ENCODE results near the gene GEMIN2. TPM values are rescaled to one million over a fixed set of nuclear protein-coding genes. Genes with fewer than 3 reads are reported as not detected.
"Not testable (repeated sequence)": the region's sequence is repeated elsewhere in the genome, so short reads cannot be mapped to it uniquely, and the experiment has no call there.

The GEMIN2 gene
- total and polyA plus RNA-seq, 2 donors (not counting 3 experiments of a cell fraction or from before 2014, with no cell fraction given), result 14.3 to 19.5 TPM

DNA sequence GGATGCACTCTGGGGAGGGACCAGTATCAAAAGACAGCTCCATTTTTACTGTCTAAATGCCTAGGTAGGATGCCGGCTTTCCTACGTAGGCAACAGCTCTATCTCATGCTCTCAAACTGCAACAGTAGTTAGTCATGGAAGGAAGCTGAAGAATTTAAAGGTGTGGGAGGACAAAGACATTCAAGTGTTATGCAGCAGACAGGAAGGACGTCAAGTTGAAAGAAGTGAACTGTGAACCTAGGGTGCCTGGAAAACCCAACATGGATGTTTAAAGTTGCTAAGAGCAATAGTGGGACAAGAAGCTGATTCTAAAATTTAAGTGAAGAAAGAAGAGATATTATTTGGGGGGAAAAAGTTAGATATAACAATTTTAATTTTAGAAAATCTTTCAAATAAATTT lies 17.0 kb upstream of the GEMIN2 start:
- Histone ChIP-seq H3K27ac (ENCODE audit: insufficient read depth, low read depth, low read length) (no peak overlapping the region), H3K4me2 (ENCODE audit: insufficient read depth, low read length) (no peak overlapping the region), H3K4me3 (replicated peaks in 1 of 3; ENCODE audit: insufficient read depth in 1 of 3, low read depth in 1 of 3, low read length in 3 of 3) (no peak overlapping the region), H3K4me1 (ENCODE audit: control insufficient read depth, extremely low read depth, insufficient read depth, low read length) (peaks cover 20% of the 10 kb centered on the region), H3K9ac (replicated peaks; ENCODE audit: extremely low read depth, insufficient read depth, low read length) (no peak overlapping the region), H3K36me3 (ENCODE audit: control insufficient read depth in 2 of 2, extremely low read depth in 1 of 2, insufficient read depth in 2 of 2, low read length in 2 of 2) (peaks cover 10 to 11% of the 10 kb centered on the region in 2 experiments), H3K9me3 (replicated peaks; ENCODE audit: control insufficient read depth, insufficient read depth, low read length) (no peaks in the 10 kb centered on the region), H2AFZ (ENCODE audit: low read depth, low read length) (no peak overlapping the region), H3K79me2 (ENCODE audit: control insufficient read depth, insufficient read depth, low read length) (peaks cover 72% of the 10 kb centered on the region), H4K20me1 (replicated peaks; ENCODE audit: control insufficient read depth, extremely low read depth, insufficient read depth, low read length) (no peaks in the 10 kb centered on the region), H3K27me3 (ENCODE audit: control insufficient read depth in 2 of 2, insufficient read depth in 2 of 2, low read length in 2 of 2) (no peaks in the 10 kb centered on the region), H3K9me1 (replicated peaks; ENCODE audit: control insufficient read depth, extremely low read depth, insufficient read depth, low read length) (no peaks in the 10 kb centered on the region)
- TF ChIP-seq POLR2AphosphoS5 (IDR thresholded peaks at IDR 0.05; ENCODE audit: insufficient read depth, low read depth, low read length) (no peak), GATA2 (IDR thresholded peaks at IDR 0.05; ENCODE audit: insufficient read depth, insufficient read length, low read depth, low read length) (no peak), MYC (IDR thresholded peaks at IDR 0.05; ENCODE audit: low read depth, low read length) (no peak), POLR2A (IDR thresholded peaks at IDR 0.05; ENCODE audit: low read depth, low read length) (no peak), JUN (IDR thresholded peaks at IDR 0.05; ENCODE audit: borderline replicate concordance, insufficient read depth, insufficient read length, low read depth) (no peak), EZH2 (IDR thresholded peaks at IDR 0.05; ENCODE audit: borderline replicate concordance, low read depth, low read length, severe bottlenecking) (no peak), FOS (IDR thresholded peaks at IDR 0.05; ENCODE audit: borderline replicate concordance, insufficient read depth, low read length) (no peak)
- TF ChIP-seq, protein P1, sequence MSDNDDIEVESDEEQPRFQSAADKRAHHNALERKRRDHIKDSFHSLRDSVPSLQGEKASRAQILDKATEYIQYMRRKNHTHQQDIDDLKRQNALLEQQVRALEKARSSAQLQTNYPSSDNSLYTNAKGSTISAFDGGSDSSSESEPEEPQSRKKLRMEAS (IDR thresholded peaks at IDR 0.05; ENCODE audit: insufficient read depth, insufficient read length), result no peak
- TF ChIP-seq, protein P2, sequence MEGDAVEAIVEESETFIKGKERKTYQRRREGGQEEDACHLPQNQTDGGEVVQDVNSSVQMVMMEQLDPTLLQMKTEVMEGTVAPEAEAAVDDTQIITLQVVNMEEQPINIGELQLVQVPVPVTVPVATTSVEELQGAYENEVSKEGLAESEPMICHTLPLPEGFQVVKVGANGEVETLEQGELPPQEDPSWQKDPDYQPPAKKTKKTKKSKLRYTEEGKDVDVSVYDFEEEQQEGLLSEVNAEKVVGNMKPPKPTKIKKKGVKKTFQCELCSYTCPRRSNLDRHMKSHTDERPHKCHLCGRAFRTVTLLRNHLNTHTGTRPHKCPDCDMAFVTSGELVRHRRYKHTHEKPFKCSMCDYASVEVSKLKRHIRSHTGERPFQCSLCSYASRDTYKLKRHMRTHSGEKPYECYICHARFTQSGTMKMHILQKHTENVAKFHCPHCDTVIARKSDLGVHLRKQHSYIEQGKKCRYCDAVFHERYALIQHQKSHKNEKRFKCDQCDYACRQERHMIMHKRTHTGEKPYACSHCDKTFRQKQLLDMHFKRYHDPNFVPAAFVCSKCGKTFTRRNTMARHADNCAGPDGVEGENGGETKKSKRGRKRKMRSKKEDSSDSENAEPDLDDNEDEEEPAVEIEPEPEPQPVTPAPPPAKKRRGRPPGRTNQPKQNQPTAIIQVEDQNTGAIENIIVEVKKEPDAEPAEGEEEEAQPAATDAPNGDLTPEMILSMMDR (IDR thresholded peaks at IDR 0.05; ENCODE audit: extremely low read depth in 1 of 2, insufficient read depth in 1 of 2, low read depth in 1 of 2, low read length in 2 of 2), result no peak
- CTCF ChIA-PET, result interaction anchor here (0.9 to 1.8 kb wide), 6 partner anchors 9 to 1194 kb away, joined by 3 to 9 read pairs (median 5); no protein-coding TSS in a partner anchor
- no TSS peak for BruUV-seq (replicated peaks)
- peak; percentile 60 for DNase-seq (ENCODE audit: low read depth, low spot score)
- POLR2A ChIA-PET, result interaction anchor here (0.8 kb wide), 1 partner anchor 280 kb away, joined by 3 read pairs; no protein-coding TSS in a partner anchor
- FAIRE-seq, result peak; percentile 24
- dilution Hi-C loops (cut with MboI; ENCODE audit: extremely low pct_ligation_motif_present, low sequenced_read_pairs), result no loop called here
- intact Hi-C loops (cut with micrococcal nuclease), result no loop called here

DNA sequence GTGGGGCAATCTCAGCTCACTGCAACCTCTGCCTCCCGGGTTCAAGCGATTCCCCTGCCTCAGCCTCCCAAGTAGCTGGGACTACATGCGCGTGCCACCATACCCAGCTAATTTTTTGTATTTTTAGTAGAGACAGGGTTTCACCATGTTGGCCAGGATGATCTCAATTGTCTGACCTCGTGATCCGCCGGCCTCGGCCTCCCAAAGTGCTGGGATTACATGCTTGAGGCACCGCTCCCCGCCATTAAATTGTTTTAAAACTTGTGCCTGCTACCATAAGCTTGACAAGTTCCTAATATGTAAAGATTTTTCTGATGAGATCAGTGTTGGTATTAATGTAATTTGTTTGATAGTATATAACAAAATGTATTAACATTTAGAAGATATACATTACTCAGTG lies 14.9 kb upstream of the GEMIN2 start:
- H3K27ac ChIP-seq (ENCODE audit: insufficient read depth, low read depth, low read length); DNase-seq (ENCODE audit: low read depth, low spot score); H3K9ac ChIP-seq (replicated peaks; ENCODE audit: extremely low read depth, insufficient read depth, low read length); H3K4me2 ChIP-seq (ENCODE audit: insufficient read depth, low read length); dilution Hi-C loops (cut with MboI; ENCODE audit: extremely low pct_ligation_motif_present, low sequenced_read_pairs); H3K9me1 ChIP-seq (replicated peaks; ENCODE audit: control insufficient read depth, extremely low read depth, insufficient read depth, low read length); H3K9me3 ChIP-seq (replicated peaks; ENCODE audit: control insufficient read depth, insufficient read depth, low read length); H3K4me3 ChIP-seq (replicated peaks in 1 of 3; ENCODE audit: insufficient read depth in 1 of 3, low read depth in 1 of 3, low read length in 3 of 3); H4K20me1 ChIP-seq (replicated peaks; ENCODE audit: control insufficient read depth, extremely low read depth, insufficient read depth, low read length); H3K36me3 ChIP-seq (ENCODE audit: control insufficient read depth in 2 of 2, extremely low read depth in 1 of 2, insufficient read depth in 2 of 2, low read length in 2 of 2); POLR2A ChIA-PET; H2AFZ ChIP-seq (ENCODE audit: low read depth, low read length); BruUV-seq (replicated peaks); H3K27me3 ChIP-seq (ENCODE audit: control insufficient read depth in 2 of 2, insufficient read depth in 2 of 2, low read length in 2 of 2); intact Hi-C loops (cut with micrococcal nuclease); FAIRE-seq: not testable (repeated sequence)
- CTCF ChIA-PET, result interaction anchor here (0.6 to 1.3 kb wide), 4 partner anchors 9 to 327 kb away, joined by 3 to 6 read pairs (median 4); no protein-coding TSS in a partner anchor
- Histone ChIP-seq H3K4me1 (ENCODE audit: control insufficient read depth, extremely low read depth, insufficient read depth, low read length) (peaks cover 27% of the 10 kb centered on the region), H3K79me2 (ENCODE audit: control insufficient read depth, insufficient read depth, low read length) (peaks cover 84% of the 10 kb centered on the region)

All from endothelial cell of umbilical vein (primary cell).